SK-N-SH (cell line): ENCODE data around the gene SYNDIG1L.

Experiments
- CHD2 ChIP-seq: fragments of 150-350 bp; IDR thresholded peaks from 2 replicates; pipeline ENCODE4 v1.6.1; 2018; ENCODE audit warnings: low read length; ENCODE audit not compliant: partially characterized antibody
- CTCF ChIP-seq: fragments of 200-600 bp; sonication (generic); IDR thresholded peaks from 2 replicates; pipeline ENCODE4 v1.6.1; 2017; ENCODE audit warnings: antibody characterized with exemption, mild to moderate bottlenecking, moderate library complexity
- EZH2phosphoT487 ChIP-seq: fragments of 200-600 bp; sonication (generic); IDR thresholded peaks from 2 replicates; pipeline ENCODE4 v1.6.1; 2017; ENCODE audit warnings: low read depth, mixed run types, mild to moderate bottlenecking, antibody characterized with exemption, moderate library complexity, borderline replicate concordance
- POLR2AphosphoS5 ChIP-seq: IDR thresholded peaks from 2 replicates; pipeline ENCODE4 v1.6.1; 2012; ENCODE audit warnings: low read depth, low read length
- RCOR1 ChIP-seq: fragments of 150-350 bp; IDR thresholded peaks from 2 replicates; pipeline ENCODE4 v1.6.1; 2017; ENCODE audit warnings: antibody characterized with exemption, low read length
- RFX5 ChIP-seq: IDR thresholded peaks from 2 replicates; pipeline ENCODE4 v1.6.1; 2012; ENCODE audit warnings: mild to moderate bottlenecking, improper control_type of control experiment, low read length
- USF1 ChIP-seq: IDR thresholded peaks from 2 replicates; pipeline ENCODE4 v1.4.0; 2012; ENCODE audit warnings: low read depth, borderline replicate concordance
- YY1 ChIP-seq: IDR thresholded peaks from 2 replicates; pipeline ENCODE4 v1.4.0; 2012; ENCODE audit warnings: low read depth, mild to moderate bottlenecking
- TF ChIP-seq, protein P1 (sequence below): IDR thresholded peaks from 2 replicates; pipeline ENCODE4 v1.4.0; 2012; ENCODE audit warnings: low read depth, borderline replicate concordance
- TF ChIP-seq, protein P2 (sequence below): IDR thresholded peaks from 2 replicates; pipeline ENCODE4; 2012

DNA sequence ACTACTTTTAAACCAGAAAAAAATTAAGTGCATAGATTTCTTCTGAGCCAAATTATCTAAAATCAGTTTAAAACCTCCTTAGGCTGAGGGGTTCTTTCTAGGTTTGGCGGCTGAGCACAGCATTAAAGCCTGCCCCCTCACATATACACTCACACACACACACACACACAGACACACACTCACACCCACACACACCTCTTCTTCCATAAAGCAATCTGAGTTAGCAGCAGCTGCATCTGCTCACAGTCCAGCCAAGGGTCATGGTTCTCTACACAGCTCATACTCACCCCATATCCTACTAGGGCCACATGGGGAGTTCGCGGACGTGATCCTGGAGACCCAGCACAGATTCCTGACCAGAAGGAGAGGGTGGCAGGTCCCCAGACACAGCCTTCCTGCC, 12.4 kb downstream of the SYNDIG1L start:
- no peak for TF ChIP-seq CTCF
- no peak for TF ChIP-seq CHD2
- no peak for TF ChIP-seq RFX5
- TF ChIP-seq POLR2AphosphoS5, result no peak
- TF ChIP-seq EZH2phosphoT487, result no peak
- no peak for TF ChIP-seq YY1
- TF ChIP-seq, protein P1, sequence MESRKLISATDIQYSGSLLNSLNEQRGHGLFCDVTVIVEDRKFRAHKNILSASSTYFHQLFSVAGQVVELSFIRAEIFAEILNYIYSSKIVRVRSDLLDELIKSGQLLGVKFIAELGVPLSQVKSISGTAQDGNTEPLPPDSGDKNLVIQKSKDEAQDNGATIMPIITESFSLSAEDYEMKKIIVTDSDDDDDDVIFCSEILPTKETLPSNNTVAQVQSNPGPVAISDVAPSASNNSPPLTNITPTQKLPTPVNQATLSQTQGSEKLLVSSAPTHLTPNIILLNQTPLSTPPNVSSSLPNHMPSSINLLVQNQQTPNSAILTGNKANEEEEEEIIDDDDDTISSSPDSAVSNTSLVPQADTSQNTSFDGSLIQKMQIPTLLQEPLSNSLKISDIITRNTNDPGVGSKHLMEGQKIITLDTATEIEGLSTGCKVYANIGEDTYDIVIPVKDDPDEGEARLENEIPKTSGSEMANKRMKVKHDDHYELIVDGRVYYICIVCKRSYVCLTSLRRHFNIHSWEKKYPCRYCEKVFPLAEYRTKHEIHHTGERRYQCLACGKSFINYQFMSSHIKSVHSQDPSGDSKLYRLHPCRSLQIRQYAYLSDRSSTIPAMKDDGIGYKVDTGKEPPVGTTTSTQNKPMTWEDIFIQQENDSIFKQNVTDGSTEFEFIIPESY, result no peak
- TF ChIP-seq RCOR1, result no peak
- TF ChIP-seq, protein P2, sequence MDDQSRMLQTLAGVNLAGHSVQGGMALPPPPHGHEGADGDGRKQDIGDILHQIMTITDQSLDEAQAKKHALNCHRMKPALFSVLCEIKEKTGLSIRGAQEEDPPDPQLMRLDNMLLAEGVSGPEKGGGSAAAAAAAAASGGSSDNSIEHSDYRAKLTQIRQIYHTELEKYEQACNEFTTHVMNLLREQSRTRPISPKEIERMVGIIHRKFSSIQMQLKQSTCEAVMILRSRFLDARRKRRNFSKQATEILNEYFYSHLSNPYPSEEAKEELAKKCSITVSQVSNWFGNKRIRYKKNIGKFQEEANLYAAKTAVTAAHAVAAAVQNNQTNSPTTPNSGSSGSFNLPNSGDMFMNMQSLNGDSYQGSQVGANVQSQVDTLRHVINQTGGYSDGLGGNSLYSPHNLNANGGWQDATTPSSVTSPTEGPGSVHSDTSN, result no peak
- TF ChIP-seq USF1, result no peak
